Brain pericyte (primary cell): Measurements from ENCODE around the gene ACMSD.
"Not testable (repeated sequence)": the region's sequence is repeated elsewhere in the genome, so short reads cannot be mapped to it uniquely, and the experiment has no call there.

Source experiments
- DNase-seq: peaks from one replicate; pipeline ENCODE4 v3.0.0-alpha.2; 2012; ENCODE audit warnings: low read depth, low spot score

The ACMSD gene

GRCh38 chr2:134905168-134905567 lies 66.8 kb downstream of the ACMSD start:
- no peak for DNase-seq

GRCh38 chr2:134906726-134907125 lies 68.3 kb downstream of the ACMSD start:
- DNase-seq = no peak

GRCh38 chr2:134907441-134908116 lies 69.2 kb downstream of the ACMSD start:
- DNase-seq = not testable (repeated sequence)

GRCh38 chr2:134910763-134911399 lies 72.5 kb downstream of the ACMSD start:
- no peak for DNase-seq

- DNase-seq = no peak
Measured at GRCh38 chr2:134911400-134911785, 73.0 kb downstream of the ACMSD start.

- no peak for DNase-seq
Measured at GRCh38 chr2:134912361-134912760, 73.9 kb downstream of the ACMSD start.

GRCh38 chr2:134917360-134917865 lies 79.0 kb downstream of the ACMSD start:
- no peak for DNase-seq

GRCh38 chr2:134917888-134918525 lies 79.6 kb downstream of the ACMSD start:
- no peak for DNase-seq

- DNase-seq = peak; percentile 98
Measured at GRCh38 chr2:134918526-134919340, 80.3 kb downstream of the ACMSD start, which contains the start of gene CCNT2. CCNT2 (plus strand) TSS chr2:134918822; CDS start chr2:134918855, 33 bp downstream.

- DNase-seq = peak; percentile 5
Measured at GRCh38 chr2:134919341-134920210, 81.2 kb downstream of the ACMSD start.

GRCh38 chr2:134924912-134925311 lies 86.5 kb downstream of the ACMSD start:
- DNase-seq = no peak

GRCh38 chr2:134926231-134926931 lies 88.0 kb downstream of the ACMSD start:
- DNase-seq = no peak

- no peak for DNase-seq
Measured at GRCh38 chr2:134927195-134927594, 88.8 kb downstream of the ACMSD start.

- DNase-seq = no peak
Measured at GRCh38 chr2:134932864-134933526, 94.6 kb downstream of the ACMSD start.

GRCh38 chr2:134933732-134934131 lies 95.3 kb downstream of the ACMSD start:
- no peak for DNase-seq

- no peak for DNase-seq
Measured at GRCh38 chr2:134934150-134934549, 95.7 kb downstream of the ACMSD start.

- no peak for DNase-seq
Measured at GRCh38 chr2:134934641-134935040, 96.2 kb downstream of the ACMSD start.

- DNase-seq = no peak
Measured at GRCh38 chr2:134936691-134937090, 98.3 kb downstream of the ACMSD start.

GRCh38 chr2:134943540-134943939 lies 105.1 kb downstream of the ACMSD start:
- DNase-seq = no peak

GRCh38 chr2:134944975-134945374 lies 106.6 kb downstream of the ACMSD start:
- no peak for DNase-seq
